OCI-LY7 (cell line): Measurements from ENCODE around the gene CEACAM1. TPM values are rescaled to one million over a fixed set of nuclear protein-coding genes. Genes with fewer than 3 reads are reported as not detected.

Experiments used
- BruUV-seq: library from RNA; stranded (reverse); fragments of 400-500 nt; replicated peaks from 2 replicates; lab custom pipeline; 2021; lab: Mats Ljungman, UMichigan
- CTCF ChIA-PET: fragments of 300-600 bp; sonication (Branson Sonifier 250); formaldehyde crosslinking; loops from one replicate; lab custom pipeline; 2022; ENCODE audit warnings: antibody characterized with exemption; ENCODE audit not compliant: unreplicated experiment; lab: Charles Lee
- POLR2A ChIA-PET: fragments of 300-600 bp; sonication (Branson Sonifier 250); formaldehyde crosslinking; loops from one replicate; lab custom pipeline; 2022; ENCODE audit warnings: antibody characterized with exemption; lab: Charles Lee
- DNase-seq: peaks from one replicate; pipeline ENCODE4 v3.0.0-alpha.2; 2015; ENCODE audit warnings: low spot score
- H2AFZ ChIP-seq: fragments of 200-600 bp; sonication (generic), shearing (Covaris generic); 2 replicates; pipeline ENCODE4 v1.6.1; 2014; ENCODE audit warnings: mild to moderate bottlenecking, antibody characterized with exemption, low read length, moderate library complexity
- H3K27ac ChIP-seq: fragments of 200-600 bp; sonication (generic); 2 replicates; pipeline ENCODE4 v1.5.1; 2014; ENCODE audit warnings: mixed run types, low read depth, mild to moderate bottlenecking, moderate library complexity, low read length, inconsistent platforms; ENCODE audit not compliant: poor library complexity, severe bottlenecking
- H3K36me3 ChIP-seq: fragments of 200-600 bp; sonication (generic); 2 replicates; pipeline ENCODE4 v1.6.1; 2014; ENCODE audit warnings: mild to moderate bottlenecking, antibody characterized with exemption, low read length, moderate library complexity, mixed read lengths; ENCODE audit not compliant: insufficient read depth
- H3K4me1 ChIP-seq: fragments of 200-600 bp; sonication (generic); 2 replicates; pipeline ENCODE4 v1.5.1; 2014; ENCODE audit warnings: mild to moderate bottlenecking, low read length; ENCODE audit not compliant: insufficient read depth, poor library complexity, severe bottlenecking
- H3K4me2 ChIP-seq: fragments of 200-600 bp; sonication (generic); 2 replicates; pipeline ENCODE4 v1.6.1; 2014; ENCODE audit warnings: mild to moderate bottlenecking, low read length
- H3K4me3 ChIP-seq: fragments of 200-600 bp; sonication (generic); 2 replicates; pipeline ENCODE4 v1.5.1; 2014; ENCODE audit warnings: mild to moderate bottlenecking, low read depth, low read length; ENCODE audit not compliant: poor library complexity, severe bottlenecking
- H3K79me2 ChIP-seq: fragments of 200-600 bp; sonication (generic); 2 replicates; pipeline ENCODE4 v1.6.1; 2016; ENCODE audit warnings: low read depth, mild to moderate bottlenecking, low read length, moderate library complexity, mixed read lengths; ENCODE audit not compliant: insufficient read depth
- H3K9me2 ChIP-seq: fragments of 200-600 bp; sonication (generic); 2 replicates; pipeline ENCODE4 v1.6.1; 2016; ENCODE audit warnings: mild to moderate bottlenecking, low read length, mixed read lengths; ENCODE audit not compliant: insufficient read depth
- H3K9me3 ChIP-seq: fragments of 200-600 bp; sonication (generic); 2 replicates; pipeline ENCODE4 v1.6.1; 2014; ENCODE audit warnings: mild to moderate bottlenecking, mixed run types, low read length, mixed read lengths
- H4K20me1 ChIP-seq: fragments of 200-600 bp; sonication (generic); 2 replicates; pipeline ENCODE4 v1.6.1; 2014; ENCODE audit warnings: mild to moderate bottlenecking, antibody characterized with exemption, low read length, moderate library complexity, mixed read lengths; ENCODE audit not compliant: insufficient read depth
- CTCF ChIP-seq: fragments of 200-600 bp; sonication (generic); conservative IDR thresholded peaks from 2 replicates; pipeline ENCODE4 v1.5.1; 2014; ENCODE audit warnings: mild to moderate bottlenecking, antibody characterized with exemption, low read length, moderate library complexity, mixed read lengths
- EZH2phosphoT487 ChIP-seq: fragments of 200-600 bp; sonication (generic); IDR thresholded peaks from 2 replicates; pipeline ENCODE4 v1.6.1; 2018; ENCODE audit warnings: low read depth, borderline replicate concordance, mild to moderate bottlenecking, mixed run types, antibody characterized with exemption, low read length, moderate library complexity, mixed read lengths
- intact Hi-C: fragments of 100-400 bp; cut with micrococcal nuclease; formaldehyde crosslinking; loops from one replicate; pipeline ENCODE4 v1.10.0; 2022; ENCODE audit not compliant: unreplicated experiment
- total RNA-seq, 2 experiments: library from RNA; depleted of rRNA in 1 of 2; stranded (reverse); fragments of >200 nt in 1 of 2; shearing (Covaris generic) in 1 of 2; gene quantifications; 2 replicates each; pipeline ENCODE4 v1.2.3, GENCODE V29; 2014 to 2022

The CEACAM1 gene
- total RNA-seq, 2 experiments from 2014 or later = 0.50 to 1.5 TPM

GRCh38 chr19:42512130-42512636 is 16.1 kb downstream of the CEACAM1 start:
- no peak overlapping the region for H3K27ac ChIP-seq

GRCh38 chr19:42511340-42511739 is 16.9 kb downstream of the CEACAM1 start:
- POLR2A ChIA-PET = no interaction called here
- H3K4me2 ChIP-seq = no peak overlapping the region

More at GRCh38 chr19:42512130-42512636, 16.1 kb downstream of the CEACAM1 start:
- DNase-seq = no peak
- H3K79me2 ChIP-seq = no peaks in the 10 kb centered on the region
- no peaks in the 10 kb centered on the region for H3K9me2 ChIP-seq
- ChIA-PET POLR2A (interaction anchor here (0.7 kb wide), 1 partner anchor 104 kb away, joined by 3 read pairs; no protein-coding TSS in a partner anchor), CTCF (no interaction called here)
- no peaks in the 10 kb centered on the region for H3K9me3 ChIP-seq
- BruUV-seq = no TSS peak
- H2AFZ ChIP-seq = peak overlapping the region; percentile 22; the same call in 1 of the 2 replicates
- H4K20me1 ChIP-seq = no peaks in the 10 kb centered on the region
- TF ChIP-seq EZH2phosphoT487 (no peak), CTCF (no peak)
- H3K4me2 ChIP-seq = peak overlapping the region; percentile 24; the same call in 1 of the 2 replicates
- H3K4me1 ChIP-seq = peaks cover 40% of the 10 kb centered on the region
- no peak overlapping the region for H3K4me3 ChIP-seq
- H3K36me3 ChIP-seq = no peaks in the 10 kb centered on the region
- intact Hi-C loops = no loop called here

More at GRCh38 chr19:42511340-42511739, 16.9 kb downstream of the CEACAM1 start:
- Histone ChIP-seq H3K9me2 (no peaks in the 10 kb centered on the region), H3K36me3 (no peaks in the 10 kb centered on the region), H3K4me1 (peaks cover 40% of the 10 kb centered on the region), H3K9me3 (no peaks in the 10 kb centered on the region), H2AFZ (no peak overlapping the region), H3K4me3 (no peak overlapping the region), H3K79me2 (no peaks in the 10 kb centered on the region), H3K27ac (no peak overlapping the region), H4K20me1 (no peaks in the 10 kb centered on the region)
- no TSS peak for BruUV-seq
- CTCF ChIA-PET = no interaction called here
- TF ChIP-seq EZH2phosphoT487 (no peak), CTCF (no peak)
- no peak for DNase-seq
- intact Hi-C loops = no loop called here
